Measurements from ENCODE around the gene DIRAS2.

Gene DIRAS2

DNA sequence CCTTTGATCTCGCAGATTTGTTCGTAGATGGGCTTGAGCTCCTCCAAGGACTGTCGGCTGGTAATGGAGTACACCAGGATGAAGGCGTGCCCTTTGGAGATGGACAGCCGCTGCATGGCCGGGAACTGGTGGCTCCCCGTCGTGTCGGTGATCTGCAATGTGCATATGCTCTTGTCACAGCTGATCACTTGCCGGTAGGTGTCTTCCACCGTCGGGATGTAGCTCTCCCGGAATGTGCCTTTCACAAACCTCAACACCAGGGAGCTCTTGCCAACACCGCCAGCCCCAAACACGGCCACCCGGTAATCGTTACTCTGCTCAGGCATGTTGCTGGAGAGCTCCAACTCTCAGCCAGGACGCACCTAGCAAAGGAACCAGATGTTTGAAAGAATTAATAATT lies 29.1 kb downstream of the DIRAS2 start:
- TF ChIP-seq CSDC2 (CRISPR knock-in tag; IDR thresholded peaks at IDR 0.05) (no peak), ZC3H10 (CRISPR knock-in tag; IDR thresholded peaks at IDR 0.05) (no peak), ZNF70 (CRISPR knock-in tag; IDR thresholded peaks at IDR 0.05) (no peak), TCF4 (CRISPR knock-in tag; IDR thresholded peaks at IDR 0.05; ENCODE audit: borderline replicate concordance) (no peak), ZFP3 (CRISPR knock-in tag; IDR thresholded peaks at IDR 0.05) (no peak), ARNTL (CRISPR knock-in tag; IDR thresholded peaks at IDR 0.05; ENCODE audit: borderline replicate concordance, low read depth) (no peak), PPARA (CRISPR knock-in tag; IDR thresholded peaks at IDR 0.05; ENCODE audit: borderline replicate concordance) (no peak), ZNF8 (CRISPR knock-in tag; IDR thresholded peaks at IDR 0.05) (no peak), ISL1 (CRISPR knock-in tag; IDR thresholded peaks at IDR 0.05) (no peak), GLIS3 (CRISPR knock-in tag; IDR thresholded peaks at IDR 0.05) (no peak), TOX (CRISPR knock-in tag; IDR thresholded peaks at IDR 0.05; ENCODE audit: borderline replicate concordance) (no peak), RARB (CRISPR knock-in tag; IDR thresholded peaks at IDR 0.05) (no peak), SNAI2 (CRISPR knock-in tag; IDR thresholded peaks at IDR 0.05) (no peak)
- TF ChIP-seq, protein P1, sequence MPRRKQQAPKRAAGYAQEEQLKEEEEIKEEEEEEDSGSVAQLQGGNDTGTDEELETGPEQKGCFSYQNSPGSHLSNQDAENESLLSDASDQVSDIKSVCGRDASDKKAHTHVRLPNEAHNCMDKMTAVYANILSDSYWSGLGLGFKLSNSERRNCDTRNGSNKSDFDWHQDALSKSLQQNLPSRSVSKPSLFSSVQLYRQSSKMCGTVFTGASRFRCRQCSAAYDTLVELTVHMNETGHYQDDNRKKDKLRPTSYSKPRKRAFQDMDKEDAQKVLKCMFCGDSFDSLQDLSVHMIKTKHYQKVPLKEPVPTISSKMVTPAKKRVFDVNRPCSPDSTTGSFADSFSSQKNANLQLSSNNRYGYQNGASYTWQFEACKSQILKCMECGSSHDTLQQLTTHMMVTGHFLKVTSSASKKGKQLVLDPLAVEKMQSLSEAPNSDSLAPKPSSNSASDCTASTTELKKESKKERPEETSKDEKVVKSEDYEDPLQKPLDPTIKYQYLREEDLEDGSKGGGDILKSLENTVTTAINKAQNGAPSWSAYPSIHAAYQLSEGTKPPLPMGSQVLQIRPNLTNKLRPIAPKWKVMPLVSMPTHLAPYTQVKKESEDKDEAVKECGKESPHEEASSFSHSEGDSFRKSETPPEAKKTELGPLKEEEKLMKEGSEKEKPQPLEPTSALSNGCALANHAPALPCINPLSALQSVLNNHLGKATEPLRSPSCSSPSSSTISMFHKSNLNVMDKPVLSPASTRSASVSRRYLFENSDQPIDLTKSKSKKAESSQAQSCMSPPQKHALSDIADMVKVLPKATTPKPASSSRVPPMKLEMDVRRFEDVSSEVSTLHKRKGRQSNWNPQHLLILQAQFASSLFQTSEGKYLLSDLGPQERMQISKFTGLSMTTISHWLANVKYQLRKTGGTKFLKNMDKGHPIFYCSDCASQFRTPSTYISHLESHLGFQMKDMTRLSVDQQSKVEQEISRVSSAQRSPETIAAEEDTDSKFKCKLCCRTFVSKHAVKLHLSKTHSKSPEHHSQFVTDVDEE (CRISPR knock-in tag; IDR thresholded peaks at IDR 0.05) = no peak
- TF ChIP-seq, protein P2, sequence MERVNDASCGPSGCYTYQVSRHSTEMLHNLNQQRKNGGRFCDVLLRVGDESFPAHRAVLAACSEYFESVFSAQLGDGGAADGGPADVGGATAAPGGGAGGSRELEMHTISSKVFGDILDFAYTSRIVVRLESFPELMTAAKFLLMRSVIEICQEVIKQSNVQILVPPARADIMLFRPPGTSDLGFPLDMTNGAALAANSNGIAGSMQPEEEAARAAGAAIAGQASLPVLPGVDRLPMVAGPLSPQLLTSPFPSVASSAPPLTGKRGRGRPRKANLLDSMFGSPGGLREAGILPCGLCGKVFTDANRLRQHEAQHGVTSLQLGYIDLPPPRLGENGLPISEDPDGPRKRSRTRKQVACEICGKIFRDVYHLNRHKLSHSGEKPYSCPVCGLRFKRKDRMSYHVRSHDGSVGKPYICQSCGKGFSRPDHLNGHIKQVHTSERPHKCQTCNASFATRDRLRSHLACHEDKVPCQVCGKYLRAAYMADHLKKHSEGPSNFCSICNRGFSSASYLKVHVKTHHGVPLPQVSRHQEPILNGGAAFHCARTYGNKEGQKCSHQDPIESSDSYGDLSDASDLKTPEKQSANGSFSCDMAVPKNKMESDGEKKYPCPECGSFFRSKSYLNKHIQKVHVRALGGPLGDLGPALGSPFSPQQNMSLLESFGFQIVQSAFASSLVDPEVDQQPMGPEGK (CRISPR knock-in tag; IDR thresholded peaks at IDR 0.05; ENCODE audit: borderline replicate concordance) = no peak
- TF ChIP-seq, protein P3, sequence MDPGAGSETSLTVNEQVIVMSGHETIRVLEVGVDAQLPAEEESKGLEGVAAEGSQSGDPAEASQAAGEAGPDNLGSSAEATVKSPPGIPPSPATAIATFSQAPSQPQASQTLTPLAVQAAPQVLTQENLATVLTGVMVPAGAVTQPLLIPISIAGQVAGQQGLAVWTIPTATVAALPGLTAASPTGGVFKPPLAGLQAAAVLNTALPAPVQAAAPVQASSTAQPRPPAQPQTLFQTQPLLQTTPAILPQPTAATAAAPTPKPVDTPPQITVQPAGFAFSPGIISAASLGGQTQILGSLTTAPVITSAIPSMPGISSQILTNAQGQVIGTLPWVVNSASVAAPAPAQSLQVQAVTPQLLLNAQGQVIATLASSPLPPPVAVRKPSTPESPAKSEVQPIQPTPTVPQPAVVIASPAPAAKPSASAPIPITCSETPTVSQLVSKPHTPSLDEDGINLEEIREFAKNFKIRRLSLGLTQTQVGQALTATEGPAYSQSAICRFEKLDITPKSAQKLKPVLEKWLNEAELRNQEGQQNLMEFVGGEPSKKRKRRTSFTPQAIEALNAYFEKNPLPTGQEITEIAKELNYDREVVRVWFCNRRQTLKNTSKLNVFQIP (CRISPR knock-in tag; IDR thresholded peaks at IDR 0.05; ENCODE audit: borderline replicate concordance, low read depth) = no peak
- TF ChIP-seq, protein P4, sequence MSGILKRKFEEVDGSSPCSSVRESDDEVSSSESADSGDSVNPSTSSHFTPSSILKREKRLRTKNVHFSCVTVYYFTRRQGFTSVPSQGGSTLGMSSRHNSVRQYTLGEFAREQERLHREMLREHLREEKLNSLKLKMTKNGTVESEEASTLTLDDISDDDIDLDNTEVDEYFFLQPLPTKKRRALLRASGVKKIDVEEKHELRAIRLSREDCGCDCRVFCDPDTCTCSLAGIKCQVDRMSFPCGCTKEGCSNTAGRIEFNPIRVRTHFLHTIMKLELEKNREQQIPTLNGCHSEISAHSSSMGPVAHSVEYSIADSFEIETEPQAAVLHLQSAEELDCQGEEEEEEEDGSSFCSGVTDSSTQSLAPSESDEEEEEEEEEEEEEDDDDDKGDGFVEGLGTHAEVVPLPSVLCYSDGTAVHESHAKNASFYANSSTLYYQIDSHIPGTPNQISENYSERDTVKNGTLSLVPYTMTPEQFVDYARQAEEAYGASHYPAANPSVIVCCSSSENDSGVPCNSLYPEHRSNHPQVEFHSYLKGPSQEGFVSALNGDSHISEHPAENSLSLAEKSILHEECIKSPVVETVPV (CRISPR knock-in tag; IDR thresholded peaks at IDR 0.05) = no peak
- no peak for ATAC-seq

DNA sequence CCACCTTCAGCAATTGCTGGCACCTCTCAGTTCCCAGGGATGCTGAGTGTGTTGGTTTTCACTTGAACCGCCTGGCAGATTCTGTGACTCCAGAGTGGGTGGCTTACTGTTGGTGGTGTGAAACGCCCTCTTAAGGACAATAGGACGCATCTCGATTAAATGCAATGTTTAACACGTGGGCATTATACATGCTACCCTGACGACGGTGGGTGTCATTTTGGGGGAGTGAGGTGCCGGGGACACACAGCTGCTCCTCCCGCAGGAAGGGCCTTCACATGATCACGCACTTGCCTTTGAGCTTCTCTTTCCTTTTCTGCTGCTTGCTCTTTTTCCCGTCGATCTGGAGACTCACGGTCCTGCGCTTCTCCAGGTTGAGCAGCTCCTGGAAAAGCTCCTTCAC lies 29.7 kb downstream of the DIRAS2 start:
- ATAC-seq = no peak
- TF ChIP-seq ZNF565 (CRISPR knock-in tag; conservative IDR thresholded peaks at IDR 0.05; ENCODE audit: low read depth) (no peak), ESRRG (CRISPR knock-in tag; IDR thresholded peaks at IDR 0.05) (no peak), ISL1 (CRISPR knock-in tag; IDR thresholded peaks at IDR 0.05) (no peak), ZC3H10 (CRISPR knock-in tag; IDR thresholded peaks at IDR 0.05) (no peak), ARNTL (CRISPR knock-in tag; IDR thresholded peaks at IDR 0.05; ENCODE audit: borderline replicate concordance, low read depth) (no peak), SNAI2 (CRISPR knock-in tag; IDR thresholded peaks at IDR 0.05) (no peak), TOX (CRISPR knock-in tag; IDR thresholded peaks at IDR 0.05; ENCODE audit: borderline replicate concordance) (no peak), ZNF8 (CRISPR knock-in tag; IDR thresholded peaks at IDR 0.05) (no peak)
- TF ChIP-seq, protein P1 (CRISPR knock-in tag; IDR thresholded peaks at IDR 0.05) = no peak
- TF ChIP-seq, protein P4 (CRISPR knock-in tag; IDR thresholded peaks at IDR 0.05) = no peak
- TF ChIP-seq, protein P2 (CRISPR knock-in tag; IDR thresholded peaks at IDR 0.05; ENCODE audit: borderline replicate concordance) = no peak
- TF ChIP-seq, protein P3 (CRISPR knock-in tag; IDR thresholded peaks at IDR 0.05; ENCODE audit: borderline replicate concordance, low read depth) = no peak
